ENCODE measurements around the gene INPP4B. TPM values are rescaled to one million over a fixed set of nuclear protein-coding genes. Genes with fewer than 3 reads are reported as not detected.
A peak's percentile ranks its signal among the peaks of the same experiment; 100 is the strongest.

The INPP4B gene
- polyA plus RNA-seq, 1 donor = 40.6 TPM

- no peak for DNase-seq
Observed at GRCh38 chr4:142284402-142285221, 561.5 kb downstream of the INPP4B start.

DNA sequence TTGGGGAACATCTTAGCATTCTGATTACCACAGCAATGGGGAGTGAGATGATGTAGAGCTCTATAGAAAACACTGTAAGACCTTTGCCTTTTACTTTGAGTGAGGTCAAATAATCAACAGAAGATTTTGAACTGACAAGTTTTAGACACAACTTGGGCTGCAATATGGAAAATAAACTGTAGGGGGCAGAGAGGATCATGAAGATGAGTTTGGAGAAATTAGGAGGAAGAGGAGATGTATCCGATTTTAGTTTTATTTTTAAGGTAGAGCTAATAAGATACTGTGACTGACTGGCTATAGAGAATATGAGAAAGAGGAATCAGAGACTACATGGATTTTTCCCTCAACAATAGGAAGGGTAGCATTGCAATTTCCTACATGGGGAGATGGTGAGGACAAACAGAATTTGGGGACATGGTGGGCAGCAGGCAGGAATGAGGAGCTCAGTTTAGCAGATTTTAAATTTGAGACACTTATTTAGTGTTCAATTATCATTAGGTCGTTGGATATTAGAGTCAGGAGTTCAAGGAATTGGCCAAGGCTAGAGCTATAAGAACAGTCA lies 563.1 kb downstream of the INPP4B start:
- DNase-seq = no peak

DNA sequence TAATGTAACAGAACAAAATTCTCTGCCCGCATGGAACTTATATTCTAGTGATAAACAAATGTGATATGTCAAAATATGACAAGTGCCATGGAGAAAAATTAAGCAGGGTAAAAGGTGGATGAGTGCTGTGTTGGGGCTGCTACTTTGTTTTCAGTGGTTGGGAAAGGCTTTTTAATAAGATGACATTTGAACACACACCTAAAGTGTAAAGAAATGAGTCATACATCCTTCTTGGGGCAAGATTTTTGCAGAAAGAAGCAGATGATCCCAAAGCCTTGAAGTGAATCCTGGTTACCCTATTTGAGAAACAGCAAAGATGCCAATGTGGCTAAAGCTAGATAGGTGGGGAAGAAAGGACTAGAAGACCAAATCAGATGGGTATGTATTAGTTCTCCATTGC lies 564.1 kb downstream of the INPP4B start:
- DNase-seq = no peak

DNA sequence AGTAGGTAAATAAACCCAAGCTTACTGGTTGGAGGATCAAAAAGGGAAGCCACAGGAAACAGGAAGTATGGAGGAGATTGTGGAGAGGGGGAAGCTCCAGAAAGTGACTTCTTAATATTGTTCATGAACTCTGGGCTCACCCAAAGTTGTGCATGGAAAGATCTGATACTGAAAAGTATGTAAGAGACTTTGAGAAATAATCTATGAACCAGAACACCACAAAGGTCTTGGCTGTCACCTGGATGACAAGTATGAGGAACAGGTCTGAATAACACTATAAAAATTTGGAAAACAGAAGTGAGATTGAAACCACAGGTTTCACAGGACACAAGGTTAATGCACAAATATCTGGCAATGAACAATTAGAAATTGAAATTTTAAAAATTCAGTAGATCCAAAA lies 567.4 kb downstream of the INPP4B start:
- DNase-seq = no peak

GRCh38 chr4:142278171-142278570 lies 567.9 kb downstream of the INPP4B start:
- DNase-seq = no peak

- DNase-seq = no peak
Observed at GRCh38 chr4:142274137-142274536, 572.0 kb downstream of the INPP4B start.

GRCh38 chr4:142272452-142272851 lies 573.6 kb downstream of the INPP4B start:
- no peak for DNase-seq

- no peak for DNase-seq
Observed at GRCh38 chr4:142271832-142272231, 574.3 kb downstream of the INPP4B start.

- no peak for DNase-seq
Observed at GRCh38 chr4:142267101-142267500, 579.0 kb downstream of the INPP4B start.

DNA sequence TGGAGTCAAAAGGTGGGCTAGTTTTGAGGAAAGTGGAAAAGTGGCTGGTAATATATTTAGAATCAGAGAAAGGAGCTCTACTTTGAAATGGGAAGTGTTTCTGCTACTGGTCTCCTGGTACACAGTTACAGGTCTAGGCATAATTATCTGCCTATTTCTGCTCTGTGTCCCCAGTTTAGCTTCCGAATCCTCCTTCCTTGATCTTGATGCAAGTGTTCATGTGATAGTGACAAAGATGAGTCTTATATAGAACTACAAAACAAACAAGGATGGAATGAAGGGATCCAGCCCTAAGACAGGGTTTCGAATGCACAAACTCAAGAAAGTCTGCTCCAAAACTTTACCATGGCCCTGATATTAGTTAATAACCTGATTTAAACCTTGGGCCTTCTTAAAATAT lies 580.2 kb downstream of the INPP4B start:
- no peak for DNase-seq

- DNase-seq = no peak
Observed at GRCh38 chr4:142265536-142265935, 580.6 kb downstream of the INPP4B start.

GRCh38 chr4:142264961-142265360 lies 581.1 kb downstream of the INPP4B start:
- DNase-seq = no peak

DNA sequence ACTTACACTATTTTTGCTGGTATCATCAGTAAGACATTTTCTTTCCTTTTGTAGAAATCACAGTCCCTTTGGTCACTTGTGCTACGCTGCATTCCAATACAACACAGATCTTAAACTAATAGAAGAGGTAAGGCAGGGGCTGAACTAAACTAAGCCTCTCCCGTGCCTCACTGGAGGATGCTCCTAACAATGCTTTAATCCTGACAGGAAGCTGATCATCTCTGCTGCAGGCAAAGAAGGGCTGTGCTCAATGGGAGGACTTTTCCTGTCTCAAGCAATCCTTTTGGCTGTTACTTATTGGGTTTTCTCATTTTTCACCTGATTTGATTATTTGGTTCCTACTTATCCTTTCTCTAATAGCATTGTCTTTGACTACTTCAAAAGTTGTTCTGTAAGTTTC lies 583.1 kb downstream of the INPP4B start:
- no peak for DNase-seq

DNA sequence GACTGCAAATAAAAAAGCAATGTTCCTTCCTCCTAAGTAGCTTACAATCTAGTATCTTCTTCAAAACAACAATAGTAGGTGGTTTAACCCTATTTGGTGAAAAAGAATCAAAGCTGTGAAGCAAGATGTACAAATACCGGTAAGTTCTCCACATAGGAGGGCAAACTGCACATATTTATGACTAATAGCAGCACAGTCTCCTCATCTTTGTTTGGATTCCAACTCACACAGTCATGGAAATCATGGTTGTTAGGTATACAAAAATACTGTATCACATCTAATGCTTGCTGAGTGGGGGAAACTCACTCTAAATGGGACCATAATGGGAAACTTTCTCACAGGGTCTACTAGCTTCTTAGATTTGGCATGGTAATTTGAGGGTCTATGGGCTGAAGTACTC lies 597.2 kb downstream of the INPP4B start:
- DNase-seq = no peak

DNA sequence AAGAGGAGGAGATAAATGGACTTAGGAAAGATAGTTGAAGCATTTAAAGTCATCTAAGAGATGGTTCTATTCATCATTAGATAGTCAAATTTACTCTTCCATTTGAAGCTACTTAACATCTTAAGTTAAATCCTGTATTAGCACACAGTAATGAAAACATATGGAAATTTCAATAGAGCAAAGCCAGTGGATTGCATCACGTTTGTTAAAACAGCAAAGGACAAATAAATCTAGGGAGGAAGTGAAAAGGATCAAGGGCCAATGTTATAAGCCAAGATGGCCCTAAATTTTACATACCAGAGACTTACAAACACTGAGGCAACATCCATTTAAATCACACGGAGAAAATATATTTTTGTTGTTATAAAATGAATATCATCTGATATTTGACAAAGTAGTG lies 602.8 kb downstream of the INPP4B start:
- DNase-seq = peak; percentile 26

- peak; percentile 19 for DNase-seq
Observed at GRCh38 chr4:142242156-142242555, 603.9 kb downstream of the INPP4B start.

DNA sequence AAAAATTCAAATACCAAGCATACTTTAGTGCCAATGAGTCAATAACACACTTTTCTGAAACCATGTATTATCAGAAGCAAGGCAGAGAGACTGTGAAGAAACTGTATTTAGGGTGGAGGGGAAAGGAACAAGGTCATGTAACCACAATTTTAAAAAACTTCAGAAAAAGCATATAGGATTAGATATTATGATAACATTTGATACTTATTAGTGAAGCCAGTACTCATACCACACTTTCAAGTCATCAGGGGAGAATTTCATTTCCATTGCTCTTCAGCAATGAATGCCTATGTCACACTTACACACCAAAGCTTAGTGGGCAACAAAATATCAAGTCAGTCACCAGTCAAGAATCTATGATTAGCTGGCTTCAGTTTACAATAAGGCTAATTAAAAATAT lies 607.5 kb downstream of the INPP4B start:
- DNase-seq = no peak

DNA sequence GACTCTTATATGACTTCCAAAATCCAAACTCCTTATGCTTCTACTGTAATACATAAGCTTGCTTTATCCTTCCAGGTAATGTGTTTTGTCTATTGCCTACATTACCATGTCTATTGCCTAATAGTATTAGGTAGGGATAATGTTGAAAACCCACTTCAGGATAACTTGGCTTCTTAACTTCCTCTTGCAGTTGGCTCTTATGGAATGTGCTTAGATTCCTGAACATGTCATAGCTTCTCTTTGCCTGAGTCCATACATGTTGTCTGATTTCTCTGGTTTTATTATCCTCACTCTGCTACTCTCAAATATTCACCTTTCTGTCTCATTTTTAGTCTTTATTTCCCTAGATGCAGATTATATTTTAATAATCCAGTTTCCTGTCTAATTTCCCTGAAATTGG lies 609.8 kb downstream of the INPP4B start:
- DNase-seq = no peak

GRCh38 chr4:142231787-142232186 lies 614.3 kb downstream of the INPP4B start:
- no peak for DNase-seq

GRCh38 chr4:142230991-142231390 lies 615.1 kb downstream of the INPP4B start:
- DNase-seq = no peak

DNA sequence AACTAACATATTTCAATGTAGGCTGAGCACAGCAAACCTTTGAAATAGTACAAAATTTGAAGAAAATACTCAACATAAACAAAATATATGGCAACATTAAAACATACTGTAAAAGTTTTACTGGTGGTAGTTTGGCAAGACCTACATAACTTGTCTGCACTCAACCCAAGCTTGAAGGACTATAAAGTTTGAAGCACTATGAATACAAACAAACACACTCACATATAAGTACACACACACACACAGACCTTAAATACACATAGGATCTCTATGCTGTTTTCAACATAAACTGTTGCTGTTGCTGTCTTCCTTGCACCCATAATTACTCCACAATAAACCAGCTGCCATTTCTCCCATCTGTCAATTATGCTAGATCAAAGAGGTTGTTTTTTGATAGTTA lies 620.1 kb downstream of the INPP4B start:
- no peak for DNase-seq

DNA sequence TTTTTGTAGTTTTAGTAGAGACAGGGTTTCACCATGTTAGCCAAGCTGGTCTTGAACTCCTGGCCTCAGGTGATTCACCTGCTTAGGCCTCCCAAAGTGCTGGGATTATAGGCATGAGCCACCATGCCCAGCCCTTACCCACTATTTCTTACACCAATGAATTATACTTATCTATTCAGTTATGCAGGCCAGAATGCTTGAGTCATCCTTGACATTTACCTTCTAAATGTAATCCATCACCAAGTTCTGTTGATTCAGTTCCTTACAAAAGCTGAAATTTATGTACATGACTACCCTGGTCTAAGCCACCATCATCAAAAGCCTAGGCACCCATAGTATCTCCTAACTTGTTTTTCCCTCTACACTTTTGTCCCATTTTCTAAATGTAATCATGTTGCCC lies 624.0 kb downstream of the INPP4B start:
- no peak for DNase-seq

- DNase-seq = no peak
Observed at GRCh38 chr4:142218726-142219125, 627.4 kb downstream of the INPP4B start.

GRCh38 chr4:142211444-142211843 lies 634.7 kb downstream of the INPP4B start:
- DNase-seq = no peak

GRCh38 chr4:142203505-142203904 lies 642.6 kb downstream of the INPP4B start:
- no peak for DNase-seq
